Activated T-cell treated with anti-CD3 and anti-CD28 coated beads, Interleukin-2, amount 50 U/mL, for 4 hours (primary cell): ENCODE measurements around the gene PIWIL4. TPM values are rescaled to one million over a fixed set of nuclear protein-coding genes. Genes with fewer than 3 reads are reported as not detected.

Experiments used
- ATAC-seq, 2 donors: fragments of 200-7000 bp; cut with Tn5 transposase; one replicate each; pipeline ENCODE4 v1.10.0; 2021
- DNase-seq: peaks from one replicate; pipeline ENCODE4 v3.0.0-alpha.2; 2020
- H3K27me3 Mint-ChIP-seq: one replicate; pipeline ENCODE4 v1.8.0; 2021; ENCODE audit warnings: low read depth, mixed read lengths
- H3K36me3 Mint-ChIP-seq: one replicate; pipeline ENCODE4 v1.8.0; 2022; ENCODE audit warnings: mixed read lengths; ENCODE audit not compliant: insufficient read depth
- H3K4me1 Mint-ChIP-seq: one replicate; pipeline ENCODE4 v1.8.0; 2021; ENCODE audit warnings: low read depth, mixed read lengths
- H3K4me3 Mint-ChIP-seq: one replicate; pipeline ENCODE4 v1.8.0; 2021; ENCODE audit warnings: mild to moderate bottlenecking, moderate library complexity, mixed read lengths
- H3K9me3 Mint-ChIP-seq: one replicate; pipeline ENCODE4 v1.8.0; 2021; ENCODE audit warnings: mixed read lengths
- total RNA-seq, 3 donors: library from RNA; stranded (reverse); gene quantifications; one replicate each; pipeline ENCODE4 v1.2.1, GENCODE V29; 2021

PIWIL4 gene
- total RNA-seq, 3 donors from 2014 or later: 0.32 to 0.54 (median 0.33) TPM

DNA sequence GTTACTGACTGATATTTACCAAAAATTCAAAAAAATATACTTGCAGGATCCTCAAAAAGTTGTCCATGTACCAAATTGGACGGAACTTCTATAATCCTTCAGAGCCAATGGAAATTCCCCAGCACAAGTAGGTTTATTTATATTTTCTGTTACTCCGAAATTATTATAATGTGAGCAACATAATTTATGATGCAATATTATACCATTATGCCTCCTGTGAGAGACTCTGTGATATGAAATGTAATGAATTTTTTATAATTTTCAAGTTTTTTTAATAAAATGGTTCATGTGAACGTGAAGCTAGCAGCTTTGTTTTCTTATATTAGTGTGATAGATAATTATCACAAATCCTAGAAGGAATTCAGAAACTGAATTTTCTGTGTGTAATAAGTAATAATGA, 18.2 kb downstream of the PIWIL4 start:
- DNase-seq: no peak
- ATAC-seq: no peak
- H3K36me3 Mint-ChIP-seq: no peaks in the 10 kb centered on the region
- H3K9me3 Mint-ChIP-seq: no peaks in the 10 kb centered on the region
- no peaks in the 10 kb centered on the region for H3K4me1 Mint-ChIP-seq
- no peaks in the 10 kb centered on the region for H3K27me3 Mint-ChIP-seq
- no peak overlapping the region for H3K4me3 Mint-ChIP-seq

GRCh38 chr11:94586546-94586945, 19.4 kb downstream of the PIWIL4 start:
- Mint-ChIP-seq H3K27me3 (no peaks in the 10 kb centered on the region), H3K9me3 (no peaks in the 10 kb centered on the region), H3K4me1 (no peaks in the 10 kb centered on the region), H3K4me3 (no peak overlapping the region), H3K36me3 (no peaks in the 10 kb centered on the region)
- ATAC-seq (no peak), DNase-seq (no peak)

DNA sequence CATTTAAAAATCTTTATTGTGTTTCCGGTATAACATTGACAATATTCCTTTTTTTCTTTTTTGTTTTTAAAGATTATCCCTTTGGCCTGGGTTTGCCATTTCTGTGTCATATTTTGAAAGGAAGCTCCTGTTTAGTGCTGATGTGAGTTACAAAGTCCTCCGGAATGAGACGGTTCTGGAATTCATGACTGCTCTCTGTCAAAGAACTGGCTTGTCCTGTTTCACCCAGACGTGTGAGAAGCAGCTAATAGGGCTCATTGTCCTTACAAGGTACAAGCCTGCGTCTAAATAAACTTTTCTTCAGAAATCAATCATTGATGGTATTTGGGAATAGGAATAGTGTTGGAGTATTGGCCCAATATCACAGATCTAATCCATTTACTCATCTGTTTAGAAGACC, 19.8 kb downstream of the PIWIL4 start:
- DNase-seq (no peak), ATAC-seq (no peak)
- H3K9me3 Mint-ChIP-seq: no peaks in the 10 kb centered on the region
- H3K4me3 Mint-ChIP-seq: no peak overlapping the region
- no peaks in the 10 kb centered on the region for H3K4me1 Mint-ChIP-seq
- H3K36me3 Mint-ChIP-seq: no peaks in the 10 kb centered on the region
- no peaks in the 10 kb centered on the region for H3K27me3 Mint-ChIP-seq

- Mint-ChIP-seq H3K4me1 (no peaks in the 10 kb centered on the region), H3K9me3 (no peaks in the 10 kb centered on the region), H3K27me3 (no peaks in the 10 kb centered on the region), H3K36me3 (no peaks in the 10 kb centered on the region), H3K4me3 (no peak overlapping the region)
- no peak for DNase-seq
- ATAC-seq: no peak
These were observed 21.3 kb downstream of the PIWIL4 start for GRCh38 chr11:94588366-94588942.

DNA sequence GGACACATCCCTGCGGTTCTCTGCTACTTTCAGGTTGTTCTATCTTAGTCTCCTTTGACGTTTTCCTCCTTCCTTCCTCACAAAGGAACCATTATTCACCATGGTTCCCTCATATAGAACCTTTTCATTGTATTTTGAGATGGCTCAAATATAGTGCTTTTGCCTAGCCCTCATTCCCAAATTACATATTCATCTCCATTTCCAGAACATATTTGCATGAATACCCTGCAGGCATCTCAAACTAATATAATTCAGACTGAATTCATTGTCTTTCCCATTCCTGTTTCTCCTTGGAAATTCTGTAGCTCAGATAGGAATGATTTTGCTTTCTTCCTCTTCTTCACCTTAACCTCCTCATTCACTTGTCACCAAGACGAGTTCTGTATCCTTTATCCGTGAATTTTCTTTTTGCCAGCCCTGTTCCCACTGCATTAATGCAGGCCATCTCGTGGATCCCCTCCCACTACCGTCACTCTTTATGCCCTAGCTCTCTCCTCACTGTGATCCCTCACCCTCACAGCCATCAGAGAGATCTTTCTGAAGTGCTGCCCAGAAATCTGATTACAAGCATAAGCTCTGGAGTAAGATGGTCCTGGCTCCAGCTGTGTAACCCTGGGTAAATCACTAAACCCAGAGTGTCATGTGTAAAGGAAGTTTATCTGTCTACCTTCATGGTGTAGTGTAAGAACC, 23.3 kb downstream of the PIWIL4 start:
- H3K4me3 Mint-ChIP-seq: no peak overlapping the region
- no peak for DNase-seq
- H3K9me3 Mint-ChIP-seq: no peaks in the 10 kb centered on the region
- no peaks in the 10 kb centered on the region for H3K27me3 Mint-ChIP-seq
- no peaks in the 10 kb centered on the region for H3K36me3 Mint-ChIP-seq
- no peaks in the 10 kb centered on the region for H3K4me1 Mint-ChIP-seq
- no peak for ATAC-seq

DNA sequence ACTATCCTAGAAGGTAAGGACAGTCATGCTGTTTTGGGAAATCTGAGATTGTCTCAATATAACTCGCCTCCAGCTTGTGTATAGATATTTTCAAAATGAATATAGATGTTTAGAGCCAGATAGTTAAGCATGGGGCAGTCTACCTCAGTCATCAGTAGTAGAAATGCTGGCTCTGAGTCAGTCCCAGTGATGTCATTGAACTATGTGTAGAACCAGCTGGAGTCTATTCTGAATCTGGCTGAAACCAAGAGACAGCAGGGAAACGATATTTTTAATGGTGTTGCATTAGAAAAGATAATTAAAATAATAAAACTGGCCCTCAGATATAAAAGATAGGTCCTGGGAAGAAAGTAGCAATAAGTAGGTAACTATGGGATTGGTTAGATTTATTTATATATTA, 25.9 kb downstream of the PIWIL4 start:
- Mint-ChIP-seq H3K9me3 (no peaks in the 10 kb centered on the region), H3K36me3 (no peaks in the 10 kb centered on the region), H3K4me3 (no peak overlapping the region), H3K27me3 (no peaks in the 10 kb centered on the region), H3K4me1 (no peaks in the 10 kb centered on the region)
- no peak for ATAC-seq
- no peak for DNase-seq

DNA sequence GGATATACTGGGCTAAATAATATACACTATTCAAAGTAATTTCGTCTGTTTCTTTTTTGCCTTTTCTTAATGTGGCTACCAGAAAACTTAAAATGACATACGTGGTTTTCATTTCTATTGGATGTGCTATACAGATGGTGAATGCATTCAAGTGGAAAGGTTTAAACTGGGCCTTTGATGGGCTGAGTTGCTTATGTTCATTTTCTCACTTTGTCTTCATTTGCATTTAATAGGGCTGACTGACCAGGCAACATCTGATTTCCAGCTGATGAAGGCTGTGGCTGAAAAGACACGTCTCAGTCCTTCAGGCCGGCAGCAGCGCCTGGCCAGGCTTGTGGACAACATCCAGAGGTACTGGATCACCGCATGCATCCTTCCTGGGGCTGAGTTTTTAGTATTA, 27.9 kb downstream of the PIWIL4 start:
- H3K9me3 Mint-ChIP-seq: peaks cover 2% of the 10 kb centered on the region
- H3K27me3 Mint-ChIP-seq: no peaks in the 10 kb centered on the region
- DNase-seq (no peak), ATAC-seq (no peak)
- no peaks in the 10 kb centered on the region for H3K4me1 Mint-ChIP-seq
- no peak overlapping the region for H3K4me3 Mint-ChIP-seq
- peaks cover under 1% of the 10 kb centered on the region for H3K36me3 Mint-ChIP-seq

GRCh38 chr11:94597896-94598295, 30.7 kb downstream of the PIWIL4 start:
- Mint-ChIP-seq H3K4me1 (peaks cover under 1% of the 10 kb centered on the region), H3K9me3 (peaks cover 5% of the 10 kb centered on the region), H3K27me3 (no peaks in the 10 kb centered on the region), H3K4me3 (no peak overlapping the region), H3K36me3 (peaks cover 4% of the 10 kb centered on the region)
- DNase-seq: no peak
- ATAC-seq: no peak

DNA sequence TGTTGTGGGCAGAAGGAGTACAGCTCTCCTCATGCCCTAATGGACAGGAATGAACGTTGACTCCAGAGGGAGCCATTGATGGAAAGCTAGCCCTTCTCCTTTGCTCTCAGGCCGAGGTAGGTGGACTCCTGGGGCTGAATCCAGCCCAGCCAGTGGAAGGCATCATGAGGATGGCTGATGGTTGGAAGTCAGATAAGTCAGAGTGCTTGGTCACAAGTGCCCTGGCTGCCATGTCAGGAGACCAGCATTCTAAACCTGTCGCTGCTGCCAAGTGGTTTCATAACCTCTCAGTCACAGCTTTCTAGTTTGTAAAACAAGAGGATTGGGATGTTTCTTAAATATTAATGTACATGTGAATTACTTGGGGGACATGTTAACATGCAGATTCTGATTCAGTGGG, 32.3 kb downstream of the PIWIL4 start:
- ATAC-seq (no peak), DNase-seq (no peak)
- peaks cover 5% of the 10 kb centered on the region for H3K9me3 Mint-ChIP-seq
- peaks cover 3% of the 10 kb centered on the region for H3K4me1 Mint-ChIP-seq
- H3K36me3 Mint-ChIP-seq: peaks cover 4% of the 10 kb centered on the region
- no peaks in the 10 kb centered on the region for H3K27me3 Mint-ChIP-seq
- H3K4me3 Mint-ChIP-seq: no peak overlapping the region

DNA sequence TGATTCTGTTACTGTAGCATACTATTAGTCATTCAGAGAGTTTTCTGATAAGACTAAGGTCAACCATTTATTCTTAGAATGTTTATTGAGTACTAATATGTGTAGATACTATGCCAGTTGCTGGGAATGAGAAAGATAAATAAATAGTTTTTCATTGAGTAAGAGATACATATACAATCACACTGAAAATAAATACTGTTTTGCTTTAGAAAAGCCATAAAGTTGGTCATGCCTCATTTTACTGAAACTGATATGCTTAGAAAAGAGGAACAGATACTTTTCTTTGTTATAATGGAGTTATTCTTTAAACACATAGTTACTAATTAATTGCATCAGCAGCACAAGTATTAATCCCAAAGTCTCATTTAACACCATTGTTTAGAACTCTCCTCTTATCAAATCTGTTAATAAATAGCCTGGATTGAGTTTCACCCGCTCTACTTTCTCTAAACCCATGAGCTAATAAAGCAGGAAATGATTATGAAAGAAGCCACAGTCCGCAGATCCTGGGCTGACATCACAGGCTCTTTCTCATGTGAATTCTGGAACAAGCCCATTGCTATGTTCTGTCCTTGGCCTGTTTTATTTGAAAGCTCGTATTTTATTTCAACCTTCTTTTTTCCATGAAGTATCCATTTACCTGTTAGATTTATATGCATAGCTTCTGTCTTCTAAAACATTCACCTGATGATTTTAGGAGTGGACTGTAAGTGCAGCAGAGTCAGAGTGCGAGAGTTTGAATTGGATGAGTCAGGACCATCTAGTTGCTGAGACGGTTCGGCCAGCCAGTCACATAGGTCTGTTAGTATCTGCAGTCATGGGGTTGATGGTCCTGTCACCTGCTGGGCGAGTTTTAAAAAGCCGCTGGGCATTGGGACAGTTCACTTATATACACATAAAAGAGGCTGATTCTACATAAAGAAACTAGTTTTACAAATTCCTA, 35.5 kb downstream of the PIWIL4 start:
- no peaks in the 10 kb centered on the region for H3K27me3 Mint-ChIP-seq

GRCh38 chr11:94603587-94603986, 36.4 kb downstream of the PIWIL4 start:
- DNase-seq: no peak
- H3K36me3 Mint-ChIP-seq: peaks cover 4% of the 10 kb centered on the region
- no peaks in the 10 kb centered on the region for H3K27me3 Mint-ChIP-seq

More for the DNA sequence above, 35.5 kb downstream of the PIWIL4 start:
- peaks cover 3% of the 10 kb centered on the region for H3K4me1 Mint-ChIP-seq
- ATAC-seq (peak in 1 of 2 donors; percentile 81), DNase-seq (peak; percentile 23)
- H3K9me3 Mint-ChIP-seq: peaks cover 5% of the 10 kb centered on the region
- H3K4me3 Mint-ChIP-seq: no peak overlapping the region
- H3K36me3 Mint-ChIP-seq: peaks cover 4% of the 10 kb centered on the region

GRCh38 chr11:94604482-94604881, 37.3 kb downstream of the PIWIL4 start:
- DNase-seq (no peak), ATAC-seq (no peak)
- Mint-ChIP-seq H3K4me3 (no peak overlapping the region), H3K27me3 (no peaks in the 10 kb centered on the region), H3K36me3 (peaks cover 4% of the 10 kb centered on the region), H3K4me1 (peaks cover 3% of the 10 kb centered on the region), H3K9me3 (peaks cover 5% of the 10 kb centered on the region)

More at GRCh38 chr11:94603587-94603986, 36.4 kb downstream of the PIWIL4 start:
- no peak for ATAC-seq
- peaks cover 3% of the 10 kb centered on the region for H3K4me1 Mint-ChIP-seq
- H3K4me3 Mint-ChIP-seq: no peak overlapping the region
- H3K9me3 Mint-ChIP-seq: peaks cover 5% of the 10 kb centered on the region

GRCh38 chr11:94613120-94613519, 46.0 kb downstream of the PIWIL4 start:
- H3K27me3 Mint-ChIP-seq: no peaks in the 10 kb centered on the region

GRCh38 chr11:94623120-94623735, 56.1 kb downstream of the PIWIL4 start:
- Mint-ChIP-seq H3K27me3 (peaks cover 8% of the 10 kb centered on the region), H3K36me3 (peaks cover 2% of the 10 kb centered on the region), H3K9me3 (peaks cover 7% of the 10 kb centered on the region), H3K4me1 (no peaks in the 10 kb centered on the region), H3K4me3 (no peak overlapping the region)
- DNase-seq: no peak
- ATAC-seq: peak; percentile 58 to 65

More at GRCh38 chr11:94613120-94613519, 46.0 kb downstream of the PIWIL4 start:
- H3K4me1 Mint-ChIP-seq: no peaks in the 10 kb centered on the region
- ATAC-seq (no peak), DNase-seq (no peak)
- H3K9me3 Mint-ChIP-seq: peaks cover 44% of the 10 kb centered on the region
- H3K4me3 Mint-ChIP-seq: no peak overlapping the region
- peaks cover 18% of the 10 kb centered on the region for H3K36me3 Mint-ChIP-seq
